Measurements from ENCODE around the gene SPPL2B. TPM values are rescaled to one million over a fixed set of nuclear protein-coding genes. Genes with fewer than 3 reads are reported as not detected.
A peak's percentile ranks its signal among the peaks of the same experiment; 100 is the strongest.
"Not testable (repeated sequence)": the region's sequence is repeated elsewhere in the genome, so short reads cannot be mapped to it uniquely, and the experiment has no call there.

The SPPL2B gene
- total RNA-seq, 2 experiments from 2014 or later = 106 to 111 TPM

DNA sequence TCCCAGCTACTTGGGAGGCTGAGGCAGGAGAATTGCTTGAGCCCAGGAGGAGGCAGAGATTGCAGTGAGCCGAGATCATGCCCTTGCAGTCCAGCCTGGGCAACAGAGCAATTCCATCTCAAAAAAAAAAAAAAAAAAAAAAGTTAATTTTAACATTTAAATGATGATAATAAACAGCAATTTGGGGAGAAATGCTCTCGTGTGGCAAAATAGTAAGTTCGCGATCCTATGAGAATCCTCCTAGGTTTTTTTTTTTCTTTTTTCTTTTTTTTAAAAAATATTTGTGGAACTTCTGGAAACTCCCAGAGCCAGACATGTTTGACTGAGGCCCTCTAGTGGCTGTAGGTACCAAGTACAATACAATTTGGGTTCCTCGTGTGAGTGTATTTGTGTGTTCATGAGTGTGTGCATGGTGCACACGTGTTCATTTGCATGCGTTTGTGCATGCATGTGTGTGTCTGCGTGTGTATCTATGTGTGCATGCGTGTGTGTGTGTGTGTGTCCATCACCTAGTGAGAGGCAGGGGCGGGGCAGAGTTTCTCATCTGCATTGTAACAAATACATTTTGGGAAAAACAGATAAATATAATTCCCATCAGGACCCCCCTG, 62.7 kb downstream of the SPPL2B start:
- ChIA-PET CTCF (interaction anchor here (0.6 to 0.7 kb wide), 3 partner anchors 473 to 939 kb away, joined by 3 to 4 read pairs (median 3); no protein-coding TSS in a partner anchor), POLR2A (interaction anchor here (0.7 kb wide), 1 partner anchor 98 kb away, joined by 3 read pairs; no protein-coding TSS in a partner anchor)
- DNase-seq (peak in 12 of 14 experiments; percentile 6 to 83 (median 23)), ATAC-seq (ENCODE audit: poor library complexity) (peak; percentile 85)
- H3K27me3 ChIP-seq (ENCODE audit: control insufficient read depth in 1 of 2, insufficient read depth in 2 of 2, low read length in 2 of 2) = no peaks in the 10 kb centered on the region
- TF ChIP-seq, protein P1, sequence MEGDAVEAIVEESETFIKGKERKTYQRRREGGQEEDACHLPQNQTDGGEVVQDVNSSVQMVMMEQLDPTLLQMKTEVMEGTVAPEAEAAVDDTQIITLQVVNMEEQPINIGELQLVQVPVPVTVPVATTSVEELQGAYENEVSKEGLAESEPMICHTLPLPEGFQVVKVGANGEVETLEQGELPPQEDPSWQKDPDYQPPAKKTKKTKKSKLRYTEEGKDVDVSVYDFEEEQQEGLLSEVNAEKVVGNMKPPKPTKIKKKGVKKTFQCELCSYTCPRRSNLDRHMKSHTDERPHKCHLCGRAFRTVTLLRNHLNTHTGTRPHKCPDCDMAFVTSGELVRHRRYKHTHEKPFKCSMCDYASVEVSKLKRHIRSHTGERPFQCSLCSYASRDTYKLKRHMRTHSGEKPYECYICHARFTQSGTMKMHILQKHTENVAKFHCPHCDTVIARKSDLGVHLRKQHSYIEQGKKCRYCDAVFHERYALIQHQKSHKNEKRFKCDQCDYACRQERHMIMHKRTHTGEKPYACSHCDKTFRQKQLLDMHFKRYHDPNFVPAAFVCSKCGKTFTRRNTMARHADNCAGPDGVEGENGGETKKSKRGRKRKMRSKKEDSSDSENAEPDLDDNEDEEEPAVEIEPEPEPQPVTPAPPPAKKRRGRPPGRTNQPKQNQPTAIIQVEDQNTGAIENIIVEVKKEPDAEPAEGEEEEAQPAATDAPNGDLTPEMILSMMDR (IDR thresholded peaks at IDR 0.05) = peak; percentile 81
- Mint-ChIP-seq H3K27me3 (peaks cover 12% of the 10 kb centered on the region), H3K9me3 (no peaks in the 10 kb centered on the region), H3K4me1 (ENCODE audit: low read depth) (peaks cover 4% of the 10 kb centered on the region), H3K27ac (no peak overlapping the region), H3K4me3 (no peak overlapping the region), H3K36me3 (ENCODE audit: low read depth) (no peaks in the 10 kb centered on the region)
- H3K4me3 ChIP-seq (ENCODE audit: low read length) = no peak overlapping the region
- no peak overlapping the region for H3K27ac ChIP-seq (ENCODE audit: low read depth in 1 of 2, low read length in 2 of 2)
- H3K36me3 ChIP-seq (ENCODE audit: insufficient read depth, low read length) = no peaks in the 10 kb centered on the region
- H3K9me3 ChIP-seq (ENCODE audit: control insufficient read depth in 1 of 2, insufficient read depth in 1 of 2, low read length in 2 of 2) = no peaks in the 10 kb centered on the region
- intact Hi-C loops (cut with DNase I, micrococcal nuclease) = loop anchor here (1.0 to 2.0 kb wide), 5 partner anchors 116 to 235 kb away; partner anchors contain the start of genes PLEKHJ1 (in 2 of the 2) and SF3A2 (in 2 of the 2)
- H3K4me1 ChIP-seq (ENCODE audit: insufficient read depth, low read length) = peaks cover 12% of the 10 kb centered on the region

GRCh38 chr19:2392366-2392765, 63.9 kb downstream of the SPPL2B start:
- intact Hi-C loops (cut with DNase I, micrococcal nuclease) = no loop called here
- Histone ChIP-seq H3K27me3 (ENCODE audit: control insufficient read depth in 1 of 2, insufficient read depth in 2 of 2, low read length in 2 of 2) (no peaks in the 10 kb centered on the region), H3K27ac (ENCODE audit: low read depth in 1 of 2, low read length in 2 of 2) (no peak overlapping the region), H3K9me3 (ENCODE audit: control insufficient read depth in 1 of 2, insufficient read depth in 1 of 2, low read length in 2 of 2) (no peaks in the 10 kb centered on the region), H3K4me1 (ENCODE audit: insufficient read depth, low read length) (peaks cover 12% of the 10 kb centered on the region), H3K4me3 (ENCODE audit: low read length) (no peak overlapping the region), H3K36me3 (ENCODE audit: insufficient read depth, low read length) (no peaks in the 10 kb centered on the region)
- Mint-ChIP-seq H3K4me1 (ENCODE audit: low read depth) (peaks cover 4% of the 10 kb centered on the region), H3K27ac (no peak overlapping the region), H3K36me3 (ENCODE audit: low read depth) (no peaks in the 10 kb centered on the region), H3K27me3 (peaks cover 12% of the 10 kb centered on the region), H3K4me3 (no peak overlapping the region), H3K9me3 (no peaks in the 10 kb centered on the region)
- DNase-seq (no peak), ATAC-seq (ENCODE audit: poor library complexity) (no peak)
- TF ChIP-seq, protein P1 (IDR thresholded peaks at IDR 0.05) = no peak
- POLR2A ChIA-PET = interaction anchor here (0.9 to 1.3 kb wide), 2 partner anchors 119 to 134 kb away, joined by 3 to 4 read pairs; no protein-coding TSS in a partner anchor
- CTCF ChIA-PET = interaction anchor here (0.6 to 0.9 kb wide), 2 partner anchors 153 to 236 kb away, joined by 4 read pairs; no protein-coding TSS in a partner anchor

GRCh38 chr19:2392899-2393298, 64.4 kb downstream of the SPPL2B start:
- H3K36me3 Mint-ChIP-seq (ENCODE audit: low read depth) = not testable (repeated sequence)

More at GRCh38 chr19:2392899-2393298, 64.4 kb downstream of the SPPL2B start:
- H3K27ac Mint-ChIP-seq; H3K9me3 ChIP-seq (ENCODE audit: control insufficient read depth in 1 of 2, insufficient read depth in 1 of 2, low read length in 2 of 2); H3K4me1 Mint-ChIP-seq (ENCODE audit: low read depth); H3K27me3 ChIP-seq (ENCODE audit: control insufficient read depth in 1 of 2, insufficient read depth in 2 of 2, low read length in 2 of 2); H3K9me3 Mint-ChIP-seq; H3K4me3 Mint-ChIP-seq; intact Hi-C loops (cut with DNase I, micrococcal nuclease); ATAC-seq (ENCODE audit: poor library complexity); DNase-seq; H3K4me3 ChIP-seq (ENCODE audit: low read length); H3K27ac ChIP-seq (ENCODE audit: low read depth in 1 of 2, low read length in 2 of 2); H3K36me3 ChIP-seq (ENCODE audit: insufficient read depth, low read length): not testable (repeated sequence)
- peaks cover 12% of the 10 kb centered on the region for H3K27me3 Mint-ChIP-seq
- CTCF ChIA-PET = interaction anchor here (0.6 to 0.9 kb wide), 2 partner anchors 154 to 237 kb away, joined by 4 read pairs; no protein-coding TSS in a partner anchor
- POLR2A ChIA-PET = interaction anchor here (0.9 to 1.3 kb wide), 2 partner anchors 119 to 135 kb away, joined by 3 to 4 read pairs; no protein-coding TSS in a partner anchor
- H3K4me1 ChIP-seq (ENCODE audit: insufficient read depth, low read length) = peaks cover 12% of the 10 kb centered on the region
